Measurements from ENCODE around the gene EXOC1.

The EXOC1 gene

GRCh38 chr4:55876387-55876786, 22.9 kb downstream of the EXOC1 start:
- no peak for TF ChIP-seq CTCF (IDR thresholded peaks at IDR 0.05; ENCODE audit: insufficient read depth, low read length, poor library complexity, severe bottlenecking)
- Histone ChIP-seq H3K4me3 (replicated peaks; ENCODE audit: low read depth, low read length) (no peak overlapping the region), H3K27me3 (replicated peaks; ENCODE audit: control insufficient read depth, insufficient read depth, low read length) (no peaks in the 10 kb centered on the region), H3K36me3 (ENCODE audit: control insufficient read depth, insufficient read depth, low read length) (peaks cover 5% of the 10 kb centered on the region)
- DNase-seq (ENCODE audit: extremely low read depth, insufficient read length): no peak

- Histone ChIP-seq H3K36me3 (ENCODE audit: control insufficient read depth, insufficient read depth, low read length) (peaks cover 5% of the 10 kb centered on the region), H3K27me3 (replicated peaks; ENCODE audit: control insufficient read depth, insufficient read depth, low read length) (no peaks in the 10 kb centered on the region), H3K4me3 (replicated peaks; ENCODE audit: low read depth, low read length) (no peak overlapping the region)
- no peak for TF ChIP-seq CTCF (IDR thresholded peaks at IDR 0.05; ENCODE audit: insufficient read depth, low read length, poor library complexity, severe bottlenecking)
- DNase-seq (ENCODE audit: extremely low read depth, insufficient read length): no peak
These were observed 25.8 kb downstream of the EXOC1 start for GRCh38 chr4:55879224-55879623.

- no peak for DNase-seq (ENCODE audit: extremely low read depth, insufficient read length)
- H3K4me3 ChIP-seq (replicated peaks; ENCODE audit: low read depth, low read length): no peak overlapping the region
- TF ChIP-seq CTCF (IDR thresholded peaks at IDR 0.05; ENCODE audit: insufficient read depth, low read length, poor library complexity, severe bottlenecking): no peak
- H3K36me3 ChIP-seq (ENCODE audit: control insufficient read depth, insufficient read depth, low read length): peaks cover 5% of the 10 kb centered on the region
- H3K27me3 ChIP-seq (replicated peaks; ENCODE audit: control insufficient read depth, insufficient read depth, low read length): no peaks in the 10 kb centered on the region
These were observed 27.3 kb downstream of the EXOC1 start for GRCh38 chr4:55880652-55881280.

- H3K27me3 ChIP-seq (replicated peaks; ENCODE audit: control insufficient read depth, insufficient read depth, low read length): no peaks in the 10 kb centered on the region
- TF ChIP-seq CTCF (IDR thresholded peaks at IDR 0.05; ENCODE audit: insufficient read depth, low read length, poor library complexity, severe bottlenecking): no peak
- no peak for DNase-seq (ENCODE audit: extremely low read depth, insufficient read length)
- no peak overlapping the region for H3K4me3 ChIP-seq (replicated peaks; ENCODE audit: low read depth, low read length)
- peaks cover 2% of the 10 kb centered on the region for H3K36me3 ChIP-seq (ENCODE audit: control insufficient read depth, insufficient read depth, low read length)
These were observed 30.8 kb downstream of the EXOC1 start for GRCh38 chr4:55884093-55884850.

GRCh38 chr4:55884851-55885219, 31.4 kb downstream of the EXOC1 start:
- no peak overlapping the region for H3K4me3 ChIP-seq (replicated peaks; ENCODE audit: low read depth, low read length)
- no peak for DNase-seq (ENCODE audit: extremely low read depth, insufficient read length)
- H3K36me3 ChIP-seq (ENCODE audit: control insufficient read depth, insufficient read depth, low read length): no peaks in the 10 kb centered on the region; the same call in none of the 2 replicates
- no peak for TF ChIP-seq CTCF (IDR thresholded peaks at IDR 0.05; ENCODE audit: insufficient read depth, low read length, poor library complexity, severe bottlenecking)
- no peaks in the 10 kb centered on the region for H3K27me3 ChIP-seq (replicated peaks; ENCODE audit: control insufficient read depth, insufficient read depth, low read length)

Data from GM06990 (cell line).